Mesenchymal stem cell (in vitro differentiated cells and primary cell): ENCODE data around the gene ANKFN1.

Experiments used
- DNase-seq: peaks from one replicate; pipeline ENCODE4 v3.0.0-alpha.2; 2013
- H2AFZ ChIP-seq: one replicate; pipeline ENCODE4 v1.6.1; 2013; ENCODE audit warnings: low read depth, mild to moderate bottlenecking, control low read depth, inconsistent platforms, low read length, moderate library complexity
- H2AK5ac ChIP-seq: 2 replicates; pipeline ENCODE4 v1.6.1; 2013; ENCODE audit warnings: low read length, moderate library complexity, mild to moderate bottlenecking, inconsistent platforms; ENCODE audit not compliant: severe bottlenecking
- H2BK120ac ChIP-seq: one replicate; pipeline ENCODE4 v1.6.1; 2013; ENCODE audit warnings: low read depth, mild to moderate bottlenecking, inconsistent platforms, low read length, moderate library complexity
- H2BK12ac ChIP-seq, 2 experiments: one replicate each; pipeline ENCODE4 v1.6.1; 2013; ENCODE audit warnings: inconsistent platforms in 2 of 2, low read length in 2 of 2, mild to moderate bottlenecking in 2 of 2, moderate library complexity in 2 of 2, control low read depth in 1 of 2
- H2BK15ac ChIP-seq: one replicate; pipeline ENCODE4 v1.6.1; 2013; ENCODE audit warnings: mild to moderate bottlenecking, low read depth, inconsistent platforms; ENCODE audit not compliant: poor library complexity, severe bottlenecking
- H2BK5ac ChIP-seq: 2 replicates; pipeline ENCODE4 v1.6.1; 2013; ENCODE audit warnings: low read depth, mild to moderate bottlenecking, low read length, control low read depth, inconsistent platforms; ENCODE audit not compliant: poor library complexity, severe bottlenecking
- H3K14ac ChIP-seq, 2 experiments: one replicate each; pipeline ENCODE4 v1.6.1; 2013; ENCODE audit warnings: inconsistent platforms in 2 of 2, low read length in 2 of 2, control low read depth in 1 of 2, mild to moderate bottlenecking in 1 of 2, moderate library complexity in 1 of 2
- H3K18ac ChIP-seq, 2 experiments: one replicate each; pipeline ENCODE4 v1.6.1; 2013; ENCODE audit warnings: inconsistent platforms in 2 of 2, low read length in 2 of 2, control low read depth in 1 of 2, low read depth in 1 of 2, mild to moderate bottlenecking in 1 of 2
- H3K23ac ChIP-seq, 2 experiments: one replicate each; pipeline ENCODE4 v1.6.1; 2013; ENCODE audit warnings: inconsistent platforms in 2 of 2, low read length in 2 of 2, mild to moderate bottlenecking in 2 of 2, moderate library complexity in 2 of 2, control low read depth in 1 of 2
- H3K27ac ChIP-seq: 2 replicates; pipeline ENCODE4 v1.5.1; 2013; ENCODE audit warnings: mild to moderate bottlenecking, moderate library complexity, low read length, control low read depth, inconsistent platforms; ENCODE audit not compliant: poor library complexity, severe bottlenecking
- H3K27me3 ChIP-seq, 2 experiments: 2 replicates each; pipeline versions ENCODE4 v1.6.1 to v1.7.0; 2013; ENCODE audit warnings: low read length in 2 of 2, mild to moderate bottlenecking in 2 of 2, moderate library complexity in 2 of 2, control low read depth in 1 of 2, inconsistent platforms in 1 of 2; ENCODE audit not compliant: control insufficient read depth in 1 of 2, insufficient read depth in 1 of 2
- H3K36me3 ChIP-seq, 2 experiments: 2 replicates each; pipeline versions ENCODE4 v1.6.1 to v1.7.0; 2013; ENCODE audit warnings: low read length in 2 of 2, control low read depth in 1 of 2, inconsistent platforms in 1 of 2, low read depth in 1 of 2, mild to moderate bottlenecking in 1 of 2; ENCODE audit not compliant: insufficient read depth in 2 of 2, control insufficient read depth in 1 of 2
- H3K4ac ChIP-seq, 2 experiments: one replicate each; pipeline ENCODE4 v1.6.1; 2013; ENCODE audit warnings: inconsistent platforms in 2 of 2, low read length in 2 of 2, mild to moderate bottlenecking in 2 of 2, moderate library complexity in 2 of 2, control low read depth in 1 of 2, low read depth in 1 of 2
- H3K4me1 ChIP-seq: 2 replicates; pipeline ENCODE4 v1.6.1; 2013; ENCODE audit warnings: low read depth, low read length, control low read depth; ENCODE audit not compliant: control insufficient read depth, insufficient read depth
- H3K4me2 ChIP-seq: 2 replicates; pipeline ENCODE4 v1.6.1; 2013; ENCODE audit warnings: low read length, mild to moderate bottlenecking, inconsistent platforms; ENCODE audit not compliant: poor library complexity, severe bottlenecking
- H3K4me3 ChIP-seq, 2 experiments: 2 replicates each; pipeline versions ENCODE4 v1.5.1 to v1.7.0; 2013; ENCODE audit warnings: low read length in 2 of 2, mild to moderate bottlenecking in 2 of 2, control low read depth in 1 of 2, low read depth in 1 of 2; ENCODE audit not compliant: insufficient read depth in 1 of 2
- H3K79me1 ChIP-seq: replicated peaks from 2 replicates; pipeline ENCODE4 v1.6.1; 2013; ENCODE audit warnings: mild to moderate bottlenecking, control low read depth, low read length, inconsistent platforms; ENCODE audit not compliant: poor library complexity, severe bottlenecking
- H3K9ac ChIP-seq: 2 replicates; pipeline ENCODE4 v1.7.0; 2013; ENCODE audit warnings: mild to moderate bottlenecking, low read length, moderate library complexity
- H3K9me3 ChIP-seq: 2 replicates; pipeline ENCODE4 v1.7.0; 2013; ENCODE audit warnings: mild to moderate bottlenecking, low read length; ENCODE audit not compliant: control insufficient read depth
- H4K8ac ChIP-seq: one replicate; pipeline ENCODE4 v1.6.1; 2013; ENCODE audit warnings: inconsistent platforms, mild to moderate bottlenecking, low read length, moderate library complexity
- H4K91ac ChIP-seq: one replicate; pipeline ENCODE4 v1.6.1; 2013; ENCODE audit warnings: mild to moderate bottlenecking, low read length, inconsistent platforms
- WGBS: methylation state at CpG from one replicate; pipeline ENCODE4 v1.1.7; 2013; ENCODE audit warnings: mixed read lengths; 5-methylcytosine and 5-hydroxymethylcytosine counted together

The ANKFN1 gene

GRCh38 chr17:56523042-56523441, 369.8 kb downstream of the ANKFN1 start:
- no peak overlapping the region for H4K91ac ChIP-seq
- H3K18ac ChIP-seq = no peak overlapping the region
- no peak overlapping the region for H2BK15ac ChIP-seq
- no peak overlapping the region for H3K9ac ChIP-seq
- no peak overlapping the region for H2BK5ac ChIP-seq
- H3K9me3 ChIP-seq = no peaks in the 10 kb centered on the region
- no peaks in the 10 kb centered on the region for H3K36me3 ChIP-seq
- no peak overlapping the region for H3K14ac ChIP-seq
- H3K4me2 ChIP-seq = no peak overlapping the region
- no peak overlapping the region for H4K8ac ChIP-seq
- no peak overlapping the region for H2BK120ac ChIP-seq
- H3K79me1 ChIP-seq = no peaks in the 10 kb centered on the region
- H3K27ac ChIP-seq = no peak overlapping the region
- H2AFZ ChIP-seq = no peak overlapping the region
- H2BK12ac ChIP-seq = no peak overlapping the region
- no peak overlapping the region for H3K4me3 ChIP-seq
- DNase-seq = no peak
- H3K4ac ChIP-seq = no peak overlapping the region
- no peaks in the 10 kb centered on the region for H3K4me1 ChIP-seq
- H3K23ac ChIP-seq = no peak overlapping the region
- no peaks in the 10 kb centered on the region for H3K27me3 ChIP-seq
- H2AK5ac ChIP-seq = no peak overlapping the region
- 89% methylated on average over 2 of the region's 2 CpGs for WGBS

- no peak overlapping the region for H2BK12ac ChIP-seq
- no peaks in the 10 kb centered on the region for H3K27me3 ChIP-seq
- H3K23ac ChIP-seq = no peak overlapping the region
- H2BK120ac ChIP-seq = no peak overlapping the region
- H3K18ac ChIP-seq = no peak overlapping the region
- H2BK15ac ChIP-seq = no peak overlapping the region
- no peak overlapping the region for H2AK5ac ChIP-seq
- H3K27ac ChIP-seq = no peak overlapping the region
- no peak overlapping the region for H3K14ac ChIP-seq
- no peaks in the 10 kb centered on the region for H3K9me3 ChIP-seq
- H3K79me1 ChIP-seq = no peaks in the 10 kb centered on the region
- no peak for DNase-seq
- no peaks in the 10 kb centered on the region for H3K4me1 ChIP-seq
- H3K4me2 ChIP-seq = no peak overlapping the region
- H3K4ac ChIP-seq = no peak overlapping the region
- H4K8ac ChIP-seq = no peak overlapping the region
- no peak overlapping the region for H3K4me3 ChIP-seq
- 91% methylated on average over 1 of the region's 2 CpGs for WGBS
- H4K91ac ChIP-seq = no peak overlapping the region
- no peak overlapping the region for H2AFZ ChIP-seq
- no peak overlapping the region for H3K9ac ChIP-seq
- H2BK5ac ChIP-seq = no peak overlapping the region
- H3K36me3 ChIP-seq = no peaks in the 10 kb centered on the region
Measured at GRCh38 chr17:56528696-56529095, 375.4 kb downstream of the ANKFN1 start.

GRCh38 chr17:56532926-56533325, 379.7 kb downstream of the ANKFN1 start:
- H2BK120ac ChIP-seq = no peak overlapping the region
- no peak overlapping the region for H3K4me2 ChIP-seq
- no peak overlapping the region for H2BK12ac ChIP-seq
- H3K14ac ChIP-seq = no peak overlapping the region
- H4K91ac ChIP-seq = no peak overlapping the region
- H3K9me3 ChIP-seq = no peaks in the 10 kb centered on the region
- H2BK5ac ChIP-seq = no peak overlapping the region
- no peaks in the 10 kb centered on the region for H3K79me1 ChIP-seq
- no peak overlapping the region for H3K23ac ChIP-seq
- no peak overlapping the region for H2BK15ac ChIP-seq
- H3K27ac ChIP-seq = no peak overlapping the region
- no peak overlapping the region for H3K4ac ChIP-seq
- H2AFZ ChIP-seq = no peak overlapping the region
- WGBS = 82% methylated on average over 5 of the region's 5 CpGs
- no peaks in the 10 kb centered on the region for H3K36me3 ChIP-seq
- H3K27me3 ChIP-seq = no peaks in the 10 kb centered on the region
- no peak overlapping the region for H4K8ac ChIP-seq
- no peak overlapping the region for H2AK5ac ChIP-seq
- H3K9ac ChIP-seq = no peak overlapping the region
- H3K18ac ChIP-seq = no peak overlapping the region
- no peaks in the 10 kb centered on the region for H3K4me1 ChIP-seq
- H3K4me3 ChIP-seq = no peak overlapping the region
- DNase-seq = no peak

GRCh38 chr17:56536766-56537165, 383.5 kb downstream of the ANKFN1 start:
- Histone ChIP-seq H2BK120ac (no peak overlapping the region), H3K14ac (no peak overlapping the region), H4K91ac (no peak overlapping the region), H4K8ac (no peak overlapping the region), H3K4me1 (no peaks in the 10 kb centered on the region), H2BK5ac (no peak overlapping the region), H3K4me3 (no peak overlapping the region), H3K27ac (no peak overlapping the region), H3K4me2 (no peak overlapping the region), H3K23ac (no peak overlapping the region), H2AK5ac (no peak overlapping the region), H3K9me3 (peaks cover 5% of the 10 kb centered on the region), H3K36me3 (no peaks in the 10 kb centered on the region), H3K79me1 (no peaks in the 10 kb centered on the region), H3K27me3 (no peaks in the 10 kb centered on the region), H3K9ac (no peak overlapping the region), H2BK15ac (no peak overlapping the region), H2AFZ (no peak overlapping the region), H3K18ac (no peak overlapping the region), H2BK12ac (no peak overlapping the region), H3K4ac (no peak overlapping the region)
- WGBS = 95% methylated on average over 1 of the region's 1 CpG
- DNase-seq = no peak
